HL-60/S4 treated with retinoic acid at 250 ng/mL for 4 days and 3 days (cell line): ENCODE measurements around the gene DAB1.

Experiments
- in situ Hi-C: fragments of 300-500 bp; cut with MboI; formaldehyde crosslinking; loops from 2 replicates; pipeline ENCODE4 v1.7.0; 2022; ENCODE audit warnings: low sequenced_read_pairs

Gene DAB1

GRCh38 chr1:57003398-57004139 lies 420.3 kb downstream of the DAB1 start:
- in situ Hi-C loops: loop anchor here (25.0 kb wide), 1 partner anchor 166 kb away; no protein-coding TSS in a partner anchor

DNA sequence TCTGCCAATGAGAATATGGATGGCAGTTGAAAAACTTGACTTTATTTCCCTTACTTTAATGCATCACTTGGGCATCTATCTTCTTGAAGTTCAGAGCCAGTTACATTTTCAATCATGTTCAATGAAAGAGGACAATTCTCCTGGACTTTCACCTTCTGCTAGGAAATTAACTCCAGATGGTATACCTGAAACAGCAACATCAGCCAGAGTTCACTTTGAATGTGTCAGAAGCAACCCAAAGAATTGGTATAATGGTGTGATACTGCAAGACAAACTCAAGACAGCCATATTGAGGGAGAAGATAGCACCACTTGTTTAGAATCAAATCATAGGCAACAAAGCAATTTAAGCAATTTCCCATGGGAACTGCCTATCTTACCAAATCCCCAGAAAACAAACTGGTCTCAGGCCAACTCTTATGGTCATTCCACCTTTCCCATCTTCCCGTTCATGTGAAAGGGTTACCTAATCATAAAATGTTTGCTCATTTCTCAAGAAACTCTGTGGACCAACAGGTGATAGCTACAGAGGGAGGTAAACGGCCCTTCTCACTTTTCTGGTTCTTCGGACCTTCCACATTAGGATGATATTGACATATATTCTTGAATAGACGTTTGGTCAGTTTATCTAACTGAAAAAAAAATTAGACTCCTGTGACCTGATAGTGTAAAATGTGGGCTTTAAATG lies 428.3 kb downstream of the DAB1 start:
- in situ Hi-C loops: no loop called here

GRCh38 chr1:56993475-56993874 lies 430.4 kb downstream of the DAB1 start:
- in situ Hi-C loops: no loop called here

- in situ Hi-C loops: no loop called here
These were observed 431.3 kb downstream of the DAB1 start for GRCh38 chr1:56992318-56993125.

GRCh38 chr1:56991576-56991975 lies 432.3 kb downstream of the DAB1 start:
- in situ Hi-C loops: no loop called here

- in situ Hi-C loops: no loop called here
These were observed 437.5 kb downstream of the DAB1 start for GRCh38 chr1:56986397-56986796.

GRCh38 chr1:56985857-56986256 lies 438.0 kb downstream of the DAB1 start:
- in situ Hi-C loops: no loop called here

DNA sequence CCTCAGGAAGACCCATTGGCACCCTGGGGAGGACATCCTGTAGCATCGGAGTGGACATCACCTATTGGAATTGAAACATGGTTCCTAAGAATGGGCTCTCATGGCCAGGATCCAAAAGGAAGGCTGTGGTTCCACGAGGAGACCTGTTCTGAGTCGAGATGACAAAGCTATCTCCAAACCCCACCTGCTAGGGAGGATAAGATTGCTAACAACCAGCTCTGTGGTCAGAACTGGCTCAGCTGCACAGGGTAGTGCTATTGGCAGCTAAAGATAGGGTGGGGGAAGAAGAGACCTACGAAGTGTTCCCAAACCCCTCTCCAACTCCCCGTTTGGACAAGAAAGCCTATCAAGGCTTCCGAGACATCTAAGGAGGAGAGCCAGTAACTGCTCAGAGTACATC lies 440.4 kb downstream of the DAB1 start:
- in situ Hi-C loops: no loop called here

GRCh38 chr1:56979986-56980755 lies 443.7 kb downstream of the DAB1 start:
- in situ Hi-C loops: no loop called here

DNA sequence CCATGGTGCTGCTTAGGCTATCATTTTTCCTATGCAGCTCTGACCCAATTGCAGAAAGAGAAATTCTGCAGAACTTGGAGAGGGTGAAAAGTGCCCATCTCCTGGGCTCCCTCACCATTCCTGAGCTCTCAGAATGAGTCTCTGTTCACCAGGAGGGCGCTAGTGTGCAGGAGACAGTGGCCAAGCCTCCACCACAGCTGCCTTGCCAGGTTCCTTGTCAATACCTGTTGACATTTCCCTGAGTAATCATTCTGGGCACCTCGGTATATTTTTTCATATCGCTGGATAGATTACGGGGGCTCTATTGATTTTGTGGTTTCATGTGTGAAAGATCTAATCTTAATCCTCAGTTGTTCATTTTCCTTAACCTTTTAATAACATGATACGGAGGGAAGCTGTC lies 445.0 kb downstream of the DAB1 start:
- in situ Hi-C loops: no loop called here

DNA sequence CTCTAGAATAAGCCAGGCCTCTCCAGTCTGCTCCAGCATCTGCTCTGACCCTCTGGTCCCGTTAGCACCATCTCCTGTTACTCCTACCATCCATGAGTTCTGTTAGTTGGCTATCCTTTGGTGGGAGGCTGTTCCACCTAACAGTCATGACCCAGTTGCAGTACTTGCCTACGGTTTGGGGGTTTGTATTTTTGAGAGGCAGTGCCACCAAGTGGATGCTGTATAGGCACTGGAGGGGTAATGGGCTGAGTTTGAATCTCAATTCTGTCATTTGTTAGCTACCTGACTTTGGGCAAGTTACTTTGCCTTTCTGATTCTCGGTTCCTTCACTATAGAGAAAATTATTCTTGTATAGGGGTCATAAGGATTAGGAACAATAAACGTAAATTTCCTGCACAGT lies 445.9 kb downstream of the DAB1 start:
- in situ Hi-C loops: no loop called here

- in situ Hi-C loops: no loop called here
These were observed 448.4 kb downstream of the DAB1 start for GRCh38 chr1:56975446-56975845.

- in situ Hi-C loops: no loop called here
These were observed 449.7 kb downstream of the DAB1 start for GRCh38 chr1:56973923-56974742.

DNA sequence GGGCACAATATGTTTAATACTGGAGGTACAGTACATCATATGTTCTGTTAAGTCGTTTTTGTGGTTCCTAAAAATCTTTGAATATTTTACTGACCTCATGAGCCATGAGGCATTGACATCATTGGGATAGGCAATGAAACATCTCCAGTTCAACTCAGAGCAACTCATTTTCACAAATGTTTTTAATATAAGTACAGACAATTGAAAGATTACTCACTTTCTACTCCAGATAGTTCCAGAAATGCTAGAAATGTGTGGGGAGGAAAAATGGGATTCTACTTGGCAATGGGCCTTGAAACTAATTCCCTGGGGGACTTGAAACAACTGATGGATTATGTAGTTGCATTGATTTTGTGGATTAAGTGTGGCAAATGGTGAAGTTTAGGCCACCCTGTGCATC lies 450.9 kb downstream of the DAB1 start:
- in situ Hi-C loops: no loop called here

DNA sequence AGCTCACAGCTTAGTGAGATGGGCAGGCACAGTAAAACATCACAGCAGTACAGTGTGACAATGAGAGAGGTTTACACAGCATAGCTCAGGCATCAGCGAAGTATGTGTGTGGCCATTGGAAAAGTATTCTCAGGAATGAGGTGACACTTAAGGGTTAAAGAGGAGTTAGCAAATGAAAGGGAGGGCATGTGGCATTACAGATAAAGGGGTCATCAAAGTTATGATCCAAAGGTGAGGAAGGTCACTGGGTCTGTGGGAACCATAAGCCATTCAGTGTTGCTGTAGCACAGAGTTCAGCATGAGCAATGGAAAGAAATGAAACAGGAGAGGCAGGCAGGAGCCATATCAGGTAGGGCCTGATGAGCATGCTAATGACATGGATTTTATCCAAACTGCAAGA lies 453.6 kb downstream of the DAB1 start:
- in situ Hi-C loops: no loop called here

DNA sequence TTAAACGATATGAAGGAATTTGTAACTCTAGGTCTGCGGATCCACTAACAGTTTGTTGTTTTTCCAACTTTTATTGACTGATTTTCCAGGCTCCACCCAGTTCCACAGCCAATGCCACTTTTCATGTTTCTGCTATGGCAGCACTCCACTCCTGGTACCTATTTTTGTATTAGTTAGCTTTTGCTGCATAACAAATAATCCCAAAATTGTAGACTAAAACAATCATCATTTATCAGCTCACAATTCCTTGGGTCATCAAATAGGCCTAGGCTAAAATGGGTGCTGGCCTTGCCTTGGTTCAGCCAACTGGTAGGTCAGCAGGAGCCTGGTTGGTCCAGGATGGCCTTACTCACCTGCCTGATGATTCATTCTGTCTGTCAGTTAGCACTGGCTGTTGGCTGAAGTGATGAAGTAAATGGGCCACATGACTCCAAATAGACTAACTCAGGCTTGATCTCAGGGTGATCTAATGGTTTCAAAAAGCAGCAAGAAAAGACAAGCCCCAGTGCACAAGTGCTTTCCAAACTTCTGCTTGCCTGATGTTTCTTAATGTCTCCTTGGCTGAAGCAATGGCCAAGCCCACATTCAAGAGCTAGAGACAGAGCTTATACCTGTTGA lies 454.9 kb downstream of the DAB1 start:
- in situ Hi-C loops: no loop called here

DNA sequence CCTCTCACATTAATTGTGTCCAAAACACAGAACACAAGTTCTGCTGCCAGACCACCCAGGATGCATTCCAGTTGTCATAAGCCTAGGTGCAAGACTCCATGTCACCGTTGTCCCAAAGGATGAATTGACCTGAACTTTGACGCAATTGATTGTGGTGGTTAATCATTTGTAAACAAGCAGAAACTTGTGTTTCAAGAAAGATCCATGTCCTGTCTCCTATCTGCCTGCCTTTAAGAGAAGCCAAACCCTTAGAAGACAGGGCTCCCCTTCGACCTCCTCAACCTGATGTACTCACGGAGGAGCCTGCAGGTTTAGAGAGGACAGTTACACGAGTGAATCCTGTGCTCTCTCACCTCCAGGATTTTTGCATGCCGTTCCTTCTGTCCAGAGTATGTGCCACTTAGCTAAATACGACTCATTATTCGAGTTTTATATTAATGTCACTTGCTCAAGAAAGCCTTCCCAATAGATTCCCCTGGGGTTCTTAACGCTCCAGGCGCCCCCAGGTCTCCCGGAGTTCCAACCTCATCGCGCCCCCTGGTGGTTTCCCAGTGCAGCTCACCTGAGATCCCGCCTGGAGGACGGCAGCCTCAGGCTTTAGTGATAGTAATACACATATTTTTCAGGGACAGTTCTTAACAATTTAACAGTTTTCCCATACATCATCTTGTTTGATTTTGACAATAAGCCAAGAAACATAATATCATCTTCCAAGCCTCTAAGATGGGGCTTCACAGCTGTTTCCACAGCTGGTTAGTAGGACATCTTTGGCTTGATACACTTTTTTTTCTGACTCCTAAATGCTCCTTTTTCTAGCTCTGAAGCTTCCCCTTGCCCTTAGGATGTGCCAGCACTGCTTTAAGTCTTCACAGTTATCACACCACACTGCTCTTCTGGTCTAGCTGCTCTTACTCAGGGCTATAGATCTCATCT lies 455.7 kb downstream of the DAB1 start:
- in situ Hi-C loops: no loop called here

DNA sequence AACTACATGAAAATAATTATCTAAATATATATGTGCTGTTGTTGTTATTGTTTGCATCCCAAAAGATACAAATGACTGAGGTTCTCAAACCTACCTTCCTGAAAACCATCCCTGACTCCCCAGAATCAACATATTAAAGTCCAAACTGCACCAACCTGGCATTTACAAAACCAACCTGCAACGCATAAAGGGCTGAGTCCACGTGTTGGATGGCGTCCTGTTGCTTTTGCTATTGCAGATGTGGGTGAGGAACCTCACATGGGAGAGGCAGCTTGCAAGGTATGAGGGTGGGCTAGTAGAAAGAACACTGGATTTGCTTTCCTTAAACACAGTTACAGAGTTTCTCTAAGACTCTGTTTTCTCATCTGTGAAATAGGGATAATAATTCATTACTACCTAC lies 456.5 kb downstream of the DAB1 start:
- in situ Hi-C loops: no loop called here

GRCh38 chr1:56966698-56966999 lies 457.2 kb downstream of the DAB1 start:
- in situ Hi-C loops: no loop called here
